Smooth muscle cell (in vitro differentiated cells): Measurements from ENCODE around the gene DNAI4. TPM values are rescaled to one million over a fixed set of nuclear protein-coding genes. Genes with fewer than 3 reads are reported as not detected.

ENCODE experiments used
- DNase-seq: peaks from one replicate; lab custom pipeline; 2025; ENCODE audit not compliant: unreplicated experiment; lab: John Stamatoyannopoulos, UW
- H2AFZ ChIP-seq: fragments of 200-600 bp; sonication (generic); 2 replicates; pipeline ENCODE4 v1.6.0; 2016; ENCODE audit warnings: antibody characterized with exemption, low read depth, mild to moderate bottlenecking
- H3F3A ChIP-seq: fragments of 200-600 bp; sonication (generic); 2 replicates; pipeline ENCODE4 v1.6.0; 2017; ENCODE audit warnings: antibody characterized with exemption, low read depth
- H3K27ac ChIP-seq: fragments of 200-600 bp; sonication (generic); 2 replicates; pipeline ENCODE4 v1.5.1; 2016; ENCODE audit warnings: low read depth, mild to moderate bottlenecking
- H3K27me3 ChIP-seq: fragments of 200-600 bp; sonication (generic); 2 replicates; pipeline ENCODE4 v1.6.1; 2016; ENCODE audit warnings: low read depth, mild to moderate bottlenecking
- H3K36me3 ChIP-seq: fragments of 200-600 bp; sonication (generic); 2 replicates; pipeline ENCODE4 v1.5.1; 2016; ENCODE audit warnings: low read depth
- H3K4me1 ChIP-seq: fragments of 200-600 bp; sonication (generic); 2 replicates; pipeline ENCODE4 v1.5.1; 2016; ENCODE audit warnings: low read depth
- H3K4me2 ChIP-seq: fragments of 200-600 bp; sonication (generic); 2 replicates; pipeline ENCODE4 v1.6.0; 2016; ENCODE audit warnings: mild to moderate bottlenecking
- H3K4me3 ChIP-seq: fragments of 200-600 bp; sonication (generic); 2 replicates; pipeline ENCODE4 v1.5.1; 2016; ENCODE audit warnings: mild to moderate bottlenecking
- H3K79me2 ChIP-seq: fragments of 200-600 bp; sonication (generic); 2 replicates; pipeline ENCODE4 v1.6.0; 2016; ENCODE audit warnings: low read depth, mild to moderate bottlenecking
- H3K9ac ChIP-seq: fragments of 200-600 bp; sonication (generic); 2 replicates; pipeline ENCODE4 v1.6.0; 2016; ENCODE audit warnings: low read depth
- H3K9me3 ChIP-seq: fragments of 200-600 bp; sonication (generic); replicated peaks from 2 replicates; pipeline ENCODE4 v1.5.1; 2016; ENCODE audit warnings: low read depth
- H4K20me1 ChIP-seq: fragments of 200-600 bp; sonication (generic); 2 replicates; pipeline ENCODE4 v1.6.0; 2016; ENCODE audit warnings: low read depth
- CTCF ChIP-seq: fragments of 200-600 bp; sonication (generic); IDR thresholded peaks from 2 replicates; pipeline ENCODE4 v1.5.1; 2017; ENCODE audit warnings: borderline replicate concordance, mild to moderate bottlenecking, antibody characterized with exemption; ENCODE audit not compliant: insufficient read depth, poor library complexity, severe bottlenecking
- WGBS: methylation state at CpG from one replicate; pipeline ENCODE4 v1.1.7; 2016; ENCODE audit warnings: low lambda C conversion rate; 5-methylcytosine and 5-hydroxymethylcytosine counted together
- polyA plus RNA-seq: library from polyadenylated mRNA; unstranded; fragments of >200 nt; fragmentation: Nextera tagmentation; extraction: Ambion mirVana; gene quantifications from 2 replicates; pipeline ENCODE4 v1.2.1, GENCODE V29; 2016
- total RNA-seq: library from RNA; depleted of rRNA; stranded (reverse); fragments of >200 nt; gene quantifications from 2 replicates; pipeline ENCODE4 v1.2.3, GENCODE V29; 2014

The DNAI4 gene
- total and polyA plus RNA-seq, 2 experiments from 2014 or later, result 0.63 to 2.2 TPM

GRCh38 chr1:66853379-66853778 is 71.3 kb downstream of the DNAI4 start:
- 72% methylated on average over 1 of the region's 1 CpG for WGBS
- Histone ChIP-seq H3F3A (no peaks in the 10 kb centered on the region), H3K9ac (no peak overlapping the region), H4K20me1 (no peaks in the 10 kb centered on the region), H3K27ac (no peak overlapping the region), H3K4me3 (no peak overlapping the region), H3K4me1 (no peaks in the 10 kb centered on the region), H3K36me3 (no peaks in the 10 kb centered on the region), H3K27me3 (no peaks in the 10 kb centered on the region), H3K79me2 (no peaks in the 10 kb centered on the region), H3K9me3 (no peaks in the 10 kb centered on the region), H3K4me2 (no peak overlapping the region), H2AFZ (no peak overlapping the region)
- DNase-seq, result no peak
- no peak for TF ChIP-seq CTCF

GRCh38 chr1:66852870-66853269 is 71.8 kb downstream of the DNAI4 start:
- Histone ChIP-seq H3K9ac (no peak overlapping the region), H3K79me2 (no peaks in the 10 kb centered on the region), H3K4me1 (peaks cover 2% of the 10 kb centered on the region), H3K27me3 (no peaks in the 10 kb centered on the region), H4K20me1 (no peaks in the 10 kb centered on the region), H3F3A (no peaks in the 10 kb centered on the region), H3K4me2 (no peak overlapping the region), H3K27ac (no peak overlapping the region), H2AFZ (no peak overlapping the region), H3K36me3 (no peaks in the 10 kb centered on the region), H3K4me3 (no peak overlapping the region), H3K9me3 (no peaks in the 10 kb centered on the region)
- DNase-seq, result no peak
- TF ChIP-seq CTCF, result no peak
- WGBS, result 87% methylated on average over 2 of the region's 2 CpGs

GRCh38 chr1:66850989-66851388 is 73.7 kb downstream of the DNAI4 start:
- no peak overlapping the region for H2AFZ ChIP-seq
- WGBS, result 95% methylated on average over 1 of the region's 1 CpG
- H3K36me3 ChIP-seq, result no peaks in the 10 kb centered on the region
- no peak for TF ChIP-seq CTCF
- no peak overlapping the region for H3K4me3 ChIP-seq
- peaks cover 5% of the 10 kb centered on the region for H3K4me1 ChIP-seq
- no peak overlapping the region for H3K27ac ChIP-seq
- H3F3A ChIP-seq, result no peaks in the 10 kb centered on the region
- H3K27me3 ChIP-seq, result no peaks in the 10 kb centered on the region
- no peak overlapping the region for H3K9ac ChIP-seq
- no peak for DNase-seq
- no peaks in the 10 kb centered on the region for H4K20me1 ChIP-seq
- H3K4me2 ChIP-seq, result no peak overlapping the region
- no peaks in the 10 kb centered on the region for H3K79me2 ChIP-seq
- H3K9me3 ChIP-seq, result no peaks in the 10 kb centered on the region

- no peak for TF ChIP-seq CTCF
- Histone ChIP-seq H3K36me3 (no peaks in the 10 kb centered on the region), H3K4me2 (no peak overlapping the region), H3K9ac (no peak overlapping the region), H3K27ac (no peak overlapping the region), H3K79me2 (no peaks in the 10 kb centered on the region), H3K9me3 (no peaks in the 10 kb centered on the region), H2AFZ (no peak overlapping the region), H3K27me3 (no peaks in the 10 kb centered on the region), H4K20me1 (no peaks in the 10 kb centered on the region), H3K4me1 (peaks cover 5% of the 10 kb centered on the region), H3K4me3 (no peak overlapping the region), H3F3A (no peaks in the 10 kb centered on the region)
- no peak for DNase-seq
- WGBS, result 68% methylated on average over 2 of the region's 2 CpGs
Observed at GRCh38 chr1:66848193-66848592, 76.5 kb downstream of the DNAI4 start.
